CD1c-positive myeloid dendritic cell (primary cell): ENCODE measurements around the gene HOXB6.

Experiments used
- DNase-seq: peaks from one replicate; pipeline ENCODE4 v3.0.0-alpha.2; 2016; ENCODE audit errors: extremely low spot score

The HOXB6 gene

GRCh38 chr17:48634493-48635208 lies 29.9 kb upstream of the HOXB6 start:
- DNase-seq = no peak

GRCh38 chr17:48633266-48633677 lies 28.5 kb upstream of the HOXB6 start:
- DNase-seq = no peak

- no peak for DNase-seq
Measured at GRCh38 chr17:48632579-48633265, 27.9 kb upstream of the HOXB6 start.

GRCh38 chr17:48631693-48632578 lies 27.1 kb upstream of the HOXB6 start:
- no peak for DNase-seq

- no peak for DNase-seq
Measured at GRCh38 chr17:48630925-48631692, 26.3 kb upstream of the HOXB6 start.

GRCh38 chr17:48630009-48630924 lies 25.5 kb upstream of the HOXB6 start:
- no peak for DNase-seq

- DNase-seq = no peak
Measured at GRCh38 chr17:48629411-48629759, 24.6 kb upstream of the HOXB6 start.

GRCh38 chr17:48628649-48629410 lies 24.0 kb upstream of the HOXB6 start:
- DNase-seq = peak; percentile 34

GRCh38 chr17:48627623-48628521 lies 23.1 kb upstream of the HOXB6 start:
- no peak for DNase-seq

GRCh38 chr17:48627118-48627597 lies 22.4 kb upstream of the HOXB6 start:
- no peak for DNase-seq

GRCh38 chr17:48626245-48627117 lies 21.7 kb upstream of the HOXB6 start, which contains the start of gene HOXB9:
Gene HOXB9 (minus strand): TSS chr17:48626358. CDS start chr17:48626269, 89 bp downstream.
- no peak for DNase-seq

GRCh38 chr17:48625495-48626244 lies 20.9 kb upstream of the HOXB6 start:
- DNase-seq = peak; percentile 17

GRCh38 chr17:48624544-48625494 lies 20.0 kb upstream of the HOXB6 start:
- no peak for DNase-seq

- DNase-seq = no peak
Measured at GRCh38 chr17:48624118-48624517, 19.3 kb upstream of the HOXB6 start.

GRCh38 chr17:48623583-48623982 lies 18.8 kb upstream of the HOXB6 start:
- DNase-seq = no peak

GRCh38 chr17:48622857-48623256 lies 18.1 kb upstream of the HOXB6 start:
- DNase-seq = no peak
